NCI-H2196 (cell line): Measurements from ENCODE around the gene ATP6V1B1.
"Not testable (repeated sequence)": the region's sequence is repeated elsewhere in the genome, so short reads cannot be mapped to it uniquely, and the experiment has no call there.

Source experiments
- DNase-seq: peaks from one replicate; lab custom pipeline; 2025; ENCODE audit not compliant: unreplicated experiment; lab: John Stamatoyannopoulos, UW

The ATP6V1B1 gene

DNA sequence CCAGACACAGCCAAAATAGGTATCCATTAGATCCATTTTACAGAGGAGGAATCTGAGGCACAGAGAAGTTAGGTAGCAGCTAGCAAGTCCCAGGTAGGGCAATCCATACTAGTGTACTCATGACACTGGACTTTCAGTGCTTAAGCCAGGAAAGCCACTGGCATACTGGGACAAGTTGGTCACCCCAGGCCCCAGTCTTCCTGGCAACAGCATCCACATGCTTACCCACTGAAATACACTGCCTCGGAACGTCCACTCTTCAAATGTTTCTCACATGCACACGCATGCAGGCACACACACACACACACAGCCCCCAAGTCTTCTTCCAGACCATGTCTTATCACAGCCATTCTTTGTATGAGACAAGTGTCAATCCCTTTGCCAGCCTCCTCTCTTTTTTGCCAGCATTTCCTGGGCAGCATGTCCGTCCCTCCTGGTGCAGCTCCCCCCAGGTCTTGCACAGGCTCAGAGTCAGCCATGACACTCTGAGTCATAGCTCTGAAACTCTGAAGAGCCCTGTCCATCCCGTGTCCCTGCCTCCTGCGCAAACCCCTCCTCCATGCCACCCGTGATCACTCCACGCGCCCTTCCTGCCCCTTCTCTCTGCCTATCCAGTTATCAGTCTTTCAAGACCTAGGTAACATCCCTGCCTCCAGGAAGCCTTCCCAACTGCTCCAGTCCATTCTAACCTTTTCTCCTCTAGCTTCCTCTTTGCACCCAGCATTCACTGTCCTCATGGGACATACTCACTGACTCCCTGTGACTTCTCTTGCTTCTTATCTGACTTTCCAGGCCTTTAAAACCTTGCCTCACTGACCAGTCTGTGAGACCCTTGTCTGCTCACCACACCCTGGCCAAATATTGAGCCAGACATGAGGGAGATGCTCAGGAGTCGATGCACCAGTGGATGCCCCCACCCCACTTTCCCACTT lies 69.8 kb downstream of the ATP6V1B1 start:
- DNase-seq, result no peak

DNA sequence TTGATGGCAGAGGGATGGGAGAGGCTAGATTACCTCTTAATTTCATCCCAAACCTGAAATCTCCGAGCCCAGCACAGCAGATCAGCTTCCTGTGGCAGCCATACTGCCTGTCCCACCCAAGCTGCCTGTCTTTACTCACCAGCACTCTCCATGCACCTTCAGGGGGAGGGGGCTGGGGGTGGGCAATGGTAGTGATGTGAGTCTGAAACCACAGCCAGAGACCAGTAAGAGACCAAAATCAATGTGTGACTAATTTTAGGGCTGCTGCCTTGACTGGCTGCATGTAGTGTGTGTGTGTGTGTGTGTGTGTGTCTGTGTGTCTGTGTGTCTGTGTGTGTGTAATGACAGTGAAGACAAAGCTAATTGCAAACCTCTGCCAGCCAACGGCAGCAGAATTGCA lies 70.6 kb downstream of the ATP6V1B1 start:
- no peak for DNase-seq

DNA sequence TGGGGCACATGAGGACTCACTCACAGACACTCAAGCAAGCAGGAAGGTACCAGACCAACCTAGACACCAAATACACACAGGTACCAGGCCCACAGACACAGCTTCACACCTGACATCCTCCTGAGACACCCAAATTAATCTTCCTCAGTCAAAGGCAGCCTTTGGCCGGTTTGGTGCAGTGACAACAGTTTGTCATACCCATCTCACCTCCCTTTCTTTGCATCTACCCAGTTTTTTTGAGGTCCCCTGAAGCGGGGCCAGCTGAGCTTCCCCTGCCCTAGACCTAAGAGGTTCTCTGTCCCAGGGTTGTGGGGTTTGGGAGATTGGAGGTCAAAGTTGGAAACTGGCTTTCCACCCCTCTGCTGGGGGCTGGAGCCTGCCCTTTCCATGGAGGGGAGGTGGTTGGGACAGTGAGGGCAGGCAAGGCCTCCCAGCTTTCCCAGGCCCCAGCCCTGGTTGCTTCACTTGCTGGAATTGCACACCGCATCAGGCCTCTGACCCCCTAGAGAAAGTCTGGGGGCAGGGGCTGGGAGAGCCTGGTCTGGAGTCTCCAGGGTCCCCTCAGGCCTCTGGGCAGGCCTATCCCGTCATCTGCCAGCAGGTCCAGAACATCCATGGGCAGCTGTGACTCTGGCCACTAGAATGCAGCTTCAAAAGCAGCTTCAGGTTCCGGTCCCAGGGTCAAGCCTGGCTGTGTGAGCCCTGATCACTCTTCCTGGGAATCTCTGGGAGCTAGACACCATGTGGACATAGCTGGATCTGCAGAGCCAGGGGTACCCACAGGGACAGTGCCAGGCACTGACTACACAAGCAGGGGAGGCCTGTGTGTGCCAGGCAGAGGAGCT lies 71.5 kb downstream of the ATP6V1B1 start:
- no peak for DNase-seq

DNA sequence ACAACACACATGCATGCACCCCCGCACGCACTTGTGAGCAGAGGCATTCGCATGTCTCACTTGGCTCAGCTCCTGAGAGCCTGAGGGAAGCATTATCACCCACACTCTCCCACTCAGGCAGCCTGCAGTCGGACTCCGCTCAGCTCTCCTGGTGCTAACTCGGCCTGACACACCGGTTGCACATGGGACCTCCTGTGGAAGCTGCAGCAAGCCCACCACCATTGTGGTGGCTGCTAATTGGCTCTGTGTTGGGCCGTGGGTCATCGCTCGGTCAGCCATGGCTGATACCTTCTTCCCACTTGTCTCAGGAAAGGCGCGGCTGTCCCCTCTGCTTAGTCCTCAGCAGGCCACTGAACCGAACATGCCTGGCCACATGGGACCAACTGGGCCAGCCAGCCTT lies 72.6 kb downstream of the ATP6V1B1 start:
- DNase-seq, result no peak

DNA sequence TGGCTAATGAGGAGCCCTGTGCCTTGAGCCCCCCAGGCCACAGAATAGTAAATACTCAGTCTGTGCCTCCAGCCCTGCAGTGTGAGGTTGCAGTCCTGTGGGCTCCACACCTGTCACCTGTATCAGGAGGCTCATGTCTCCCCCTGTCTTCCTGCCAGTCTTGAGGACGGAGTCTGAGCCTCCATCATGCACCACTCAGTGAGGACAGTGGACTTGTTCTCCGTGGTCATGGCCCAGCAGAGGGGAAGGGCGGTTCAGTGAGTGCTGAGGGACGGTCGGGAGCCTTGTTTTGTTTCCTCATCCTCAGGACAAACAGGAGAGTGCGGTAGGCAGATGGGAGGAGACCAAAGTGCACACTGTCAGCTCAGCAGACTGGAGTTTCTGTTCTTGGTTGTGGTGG lies 76.1 kb downstream of the ATP6V1B1 start:
- DNase-seq, result not testable (repeated sequence)
